ENCODE measurements around the gene NAV2.

GRCh38 chr11:20053572-20053971 lies 340.9 kb downstream of the NAV2 start:
- no peak for TF ChIP-seq EZH2 (IDR thresholded peaks at IDR 0.05; ENCODE audit: low read depth)
- TF ChIP-seq, protein P1, sequence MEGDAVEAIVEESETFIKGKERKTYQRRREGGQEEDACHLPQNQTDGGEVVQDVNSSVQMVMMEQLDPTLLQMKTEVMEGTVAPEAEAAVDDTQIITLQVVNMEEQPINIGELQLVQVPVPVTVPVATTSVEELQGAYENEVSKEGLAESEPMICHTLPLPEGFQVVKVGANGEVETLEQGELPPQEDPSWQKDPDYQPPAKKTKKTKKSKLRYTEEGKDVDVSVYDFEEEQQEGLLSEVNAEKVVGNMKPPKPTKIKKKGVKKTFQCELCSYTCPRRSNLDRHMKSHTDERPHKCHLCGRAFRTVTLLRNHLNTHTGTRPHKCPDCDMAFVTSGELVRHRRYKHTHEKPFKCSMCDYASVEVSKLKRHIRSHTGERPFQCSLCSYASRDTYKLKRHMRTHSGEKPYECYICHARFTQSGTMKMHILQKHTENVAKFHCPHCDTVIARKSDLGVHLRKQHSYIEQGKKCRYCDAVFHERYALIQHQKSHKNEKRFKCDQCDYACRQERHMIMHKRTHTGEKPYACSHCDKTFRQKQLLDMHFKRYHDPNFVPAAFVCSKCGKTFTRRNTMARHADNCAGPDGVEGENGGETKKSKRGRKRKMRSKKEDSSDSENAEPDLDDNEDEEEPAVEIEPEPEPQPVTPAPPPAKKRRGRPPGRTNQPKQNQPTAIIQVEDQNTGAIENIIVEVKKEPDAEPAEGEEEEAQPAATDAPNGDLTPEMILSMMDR (conservative IDR thresholded peaks at IDR 0.05) = no peak

All from PC-9 (cell line).